ENCODE data around the gene WWC2.
"Not testable (repeated sequence)": the region's sequence is repeated elsewhere in the genome, so short reads cannot be mapped to it uniquely, and the experiment has no call there.

WWC2 gene

DNA sequence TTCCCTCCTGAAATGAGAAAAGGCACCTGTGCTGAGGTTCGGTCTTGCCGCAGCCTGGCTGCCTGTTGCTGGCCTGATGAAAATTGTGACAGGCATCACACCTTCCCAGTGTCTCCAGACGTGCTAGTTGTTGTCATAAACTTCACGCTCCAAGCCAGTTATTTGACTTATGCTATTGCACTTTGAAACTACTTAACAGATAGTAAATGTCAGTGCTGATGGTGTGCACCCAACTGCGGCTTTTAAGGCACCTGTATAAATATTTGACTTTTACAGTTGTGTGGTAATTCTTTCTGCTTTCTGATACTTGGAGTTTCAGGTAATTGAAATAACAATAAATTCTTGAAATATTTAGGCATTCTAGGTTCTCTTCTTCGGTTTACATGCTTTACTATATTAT lies 1.8 kb downstream of the WWC2 start:
- no peak for DNase-seq (ENCODE audit: low spot score)

DNA sequence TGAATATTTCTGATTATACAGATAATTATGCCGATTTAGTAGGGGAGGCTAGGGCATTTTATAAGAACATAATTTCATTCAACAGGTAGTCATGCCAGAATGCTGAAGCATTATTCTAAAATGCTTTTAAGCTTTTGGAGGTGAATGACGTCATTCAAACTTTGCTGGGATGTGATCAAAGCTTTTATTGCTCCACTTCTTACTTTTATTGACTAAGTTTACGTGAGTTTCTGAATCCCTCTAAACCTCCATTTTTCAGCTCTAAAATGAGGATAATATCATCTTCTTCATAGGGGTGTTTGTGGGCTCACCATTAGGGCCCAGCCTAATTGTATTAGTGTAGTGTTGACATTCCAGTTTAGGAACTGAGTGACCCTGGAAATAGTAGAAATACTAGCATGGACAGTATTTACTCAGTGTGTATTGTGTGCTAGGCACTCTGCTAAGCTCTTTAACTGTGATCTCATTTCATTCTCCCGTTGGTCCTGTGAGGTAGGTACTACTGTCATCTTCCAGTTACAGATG lies 3.0 kb downstream of the WWC2 start:
- no peak for DNase-seq (ENCODE audit: low spot score)

GRCh38 chr4:183105092-183105491 lies 6.0 kb downstream of the WWC2 start:
- no peak for DNase-seq (ENCODE audit: low spot score)

- DNase-seq (ENCODE audit: low spot score), result no peak
Measured at GRCh38 chr4:183106839-183107238, 7.8 kb downstream of the WWC2 start.

DNA sequence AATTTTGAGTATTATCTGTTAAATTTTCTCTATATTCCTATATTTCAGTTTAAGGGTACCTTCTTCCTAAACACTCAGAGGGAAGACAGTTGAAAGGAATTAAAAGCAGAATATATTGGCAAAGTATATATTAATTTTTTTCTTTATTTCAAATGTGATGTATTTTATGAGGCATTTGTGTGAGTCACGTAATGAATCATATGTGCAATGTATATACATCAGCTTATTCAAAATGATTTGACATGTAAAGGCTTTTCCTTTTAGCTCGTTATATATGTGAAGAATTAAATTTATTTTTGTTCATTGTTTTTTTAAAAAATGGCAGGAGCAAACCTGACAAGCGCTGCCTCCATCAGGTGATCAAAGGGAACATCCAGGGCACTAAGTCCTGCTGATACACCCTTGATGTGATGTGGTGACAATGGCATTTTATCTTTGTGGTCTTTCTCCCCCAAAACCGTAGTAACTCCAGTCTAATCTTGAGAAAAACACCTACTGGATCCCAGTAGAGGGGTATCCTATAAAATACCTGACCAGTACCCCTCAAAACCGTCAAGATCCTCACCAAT lies 8.9 kb downstream of the WWC2 start:
- no peak for DNase-seq (ENCODE audit: low spot score)

DNA sequence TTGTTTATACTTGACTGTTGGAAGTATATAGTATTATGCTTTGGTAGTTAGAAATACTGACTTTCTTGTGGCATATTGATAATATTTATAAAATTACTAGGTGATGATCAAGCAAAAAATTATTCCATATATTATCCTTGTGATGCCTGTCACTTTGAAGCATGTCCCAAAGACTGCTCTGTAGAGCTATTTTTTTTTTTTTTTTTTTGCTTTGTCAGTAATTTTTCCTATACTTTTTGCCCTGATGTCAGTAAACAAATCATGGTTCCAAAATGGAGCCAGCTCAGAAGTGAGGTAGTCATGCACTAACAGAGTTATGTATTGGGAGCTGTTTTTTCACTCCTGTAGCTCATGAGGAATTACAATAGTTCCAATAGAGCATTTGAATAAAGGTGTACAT lies 11.2 kb downstream of the WWC2 start:
- DNase-seq (ENCODE audit: low spot score), result no peak

GRCh38 chr4:183111452-183111885 lies 12.4 kb downstream of the WWC2 start:
- no peak for DNase-seq (ENCODE audit: low spot score)

GRCh38 chr4:183118141-183118540 lies 19.1 kb downstream of the WWC2 start:
- no peak for DNase-seq (ENCODE audit: low spot score)

DNA sequence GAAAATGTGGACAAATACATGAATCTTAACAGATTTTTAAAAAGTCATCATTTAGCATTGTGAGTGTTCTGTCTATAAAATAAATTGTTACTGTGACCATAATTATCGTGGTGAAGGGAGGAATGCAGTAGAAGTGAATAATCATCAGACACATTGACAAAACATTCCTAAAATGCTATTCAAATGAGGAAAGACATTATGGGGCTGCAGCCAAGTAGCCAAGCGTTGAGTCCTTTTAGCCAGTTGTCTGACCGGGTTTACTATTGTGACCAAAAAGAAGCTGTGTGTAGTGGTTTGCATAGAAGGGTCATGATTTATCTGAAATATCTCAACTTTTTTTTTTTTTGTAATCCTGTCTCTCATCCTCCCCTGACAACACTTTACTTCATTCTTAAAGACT lies 19.5 kb downstream of the WWC2 start:
- no peak for DNase-seq (ENCODE audit: low spot score)

GRCh38 chr4:183121660-183122059 lies 22.6 kb downstream of the WWC2 start:
- not testable (repeated sequence) for DNase-seq (ENCODE audit: low spot score)

GRCh38 chr4:183124228-183124627 lies 25.2 kb downstream of the WWC2 start:
- DNase-seq (ENCODE audit: low spot score), result no peak

GRCh38 chr4:183124865-183125264 lies 25.8 kb downstream of the WWC2 start:
- DNase-seq (ENCODE audit: low spot score), result no peak

DNA sequence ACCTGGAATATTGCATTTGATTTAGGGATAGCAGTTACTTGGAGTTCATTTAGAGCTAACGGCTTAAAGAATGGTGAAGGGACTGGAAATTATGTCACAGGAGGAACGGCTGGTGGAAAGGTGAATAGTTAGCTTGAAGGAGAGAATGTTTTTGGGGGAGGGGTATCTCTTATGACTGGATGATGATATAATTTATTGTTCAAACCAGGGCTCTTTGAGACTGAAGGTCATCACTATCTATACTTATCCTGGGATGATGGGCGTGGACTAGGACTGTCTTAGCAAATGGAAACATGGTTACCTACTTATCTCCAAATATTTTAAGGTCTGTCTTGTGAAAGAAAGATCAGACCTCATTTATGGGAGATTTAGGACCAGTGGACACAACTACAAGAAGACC lies 30.1 kb downstream of the WWC2 start:
- DNase-seq (ENCODE audit: low spot score), result no peak

DNA sequence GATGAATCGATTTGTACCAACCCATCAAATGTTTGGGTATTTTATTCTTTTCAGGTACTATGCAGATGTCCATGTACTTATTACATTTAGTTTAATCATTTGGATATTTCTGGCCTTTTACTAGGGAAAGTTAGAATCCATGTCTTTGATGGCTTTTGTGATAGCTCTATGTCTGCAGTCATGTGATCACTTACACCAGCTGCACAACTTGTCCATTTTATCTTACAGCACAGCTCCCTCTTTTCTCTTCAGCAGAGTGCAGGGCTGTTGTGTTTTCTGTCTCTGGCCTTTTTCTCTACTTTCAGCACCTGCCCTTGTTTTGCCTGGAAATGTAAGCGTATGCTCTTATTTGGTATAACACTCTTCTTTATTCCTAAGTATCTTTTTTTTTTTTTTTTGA lies 30.6 kb downstream of the WWC2 start:
- no peak for DNase-seq (ENCODE audit: low spot score)

DNA sequence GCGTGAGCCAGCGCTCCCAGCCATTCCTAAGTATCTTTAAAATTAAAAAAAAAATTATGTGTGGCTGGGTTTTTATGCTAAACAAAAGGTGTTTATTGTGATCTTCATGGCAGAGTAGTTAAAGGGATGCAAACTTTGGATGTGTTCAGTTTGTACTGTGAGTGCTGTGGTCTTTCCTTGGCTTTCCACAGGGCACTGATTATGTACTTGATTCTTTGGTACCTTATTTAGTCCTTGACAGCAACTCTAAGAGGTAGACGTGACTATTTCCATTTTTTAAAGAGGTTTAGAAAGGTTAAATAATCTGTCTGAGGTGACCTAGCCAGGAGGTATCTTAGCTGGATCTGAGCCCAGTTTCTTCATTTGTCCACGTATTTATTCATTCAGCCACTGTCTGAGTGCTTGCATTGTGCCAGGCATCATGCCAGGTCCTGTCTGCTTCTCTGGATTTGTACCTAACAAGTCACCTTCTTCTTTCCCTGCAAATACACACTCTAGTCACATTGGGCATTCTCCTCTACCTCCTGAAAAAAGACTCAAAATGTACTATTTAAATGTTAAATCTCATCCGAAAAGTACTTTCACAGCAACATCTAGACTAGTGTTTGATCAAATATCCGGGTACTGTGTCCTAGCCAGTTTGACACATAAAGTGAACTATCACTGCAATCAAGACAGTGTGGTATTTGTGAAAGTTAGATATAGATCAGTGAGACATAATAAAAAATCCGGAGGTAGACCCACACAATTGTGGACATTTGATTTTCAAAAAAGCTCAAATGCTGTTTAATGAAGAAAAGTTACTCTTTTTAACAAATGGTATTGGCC lies 31.5 kb downstream of the WWC2 start:
- DNase-seq (ENCODE audit: low spot score), result no peak

- no peak for DNase-seq (ENCODE audit: low spot score)
Measured at GRCh38 chr4:183132081-183132480, 33.0 kb downstream of the WWC2 start.

GRCh38 chr4:183132865-183133264 lies 33.8 kb downstream of the WWC2 start:
- DNase-seq (ENCODE audit: low spot score), result no peak

- DNase-seq (ENCODE audit: low spot score), result no peak
Measured at GRCh38 chr4:183136855-183137254, 37.8 kb downstream of the WWC2 start.

- DNase-seq (ENCODE audit: low spot score), result no peak
Measured at GRCh38 chr4:183139058-183139750, 40.1 kb downstream of the WWC2 start.

DNA sequence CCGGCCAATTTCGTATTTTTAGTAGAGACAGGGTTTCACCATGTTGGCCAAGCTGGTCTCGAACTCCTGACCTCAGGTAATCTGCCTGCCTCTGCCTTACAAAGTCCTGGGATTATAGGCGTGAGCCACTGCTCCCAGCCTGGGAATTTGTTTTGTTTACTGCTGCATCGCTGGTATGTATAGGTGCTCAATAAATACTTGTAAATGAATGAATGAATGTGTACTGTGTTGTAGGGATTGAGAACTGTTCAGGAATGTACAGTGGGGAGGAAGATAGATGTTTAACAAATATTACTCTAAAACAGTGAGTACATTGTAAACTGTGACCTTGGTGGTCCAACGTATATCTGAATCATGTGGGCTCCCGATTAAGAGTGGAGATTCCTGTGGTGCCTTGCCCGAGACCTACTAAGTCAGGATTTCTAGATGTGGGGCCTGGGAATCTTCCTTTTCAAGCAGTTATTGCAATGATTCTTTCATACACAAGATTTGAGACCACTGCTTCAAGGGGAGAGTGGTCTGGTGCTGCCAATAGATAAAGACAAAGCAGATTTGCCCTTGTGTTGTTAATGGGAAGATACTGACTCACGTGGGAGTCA lies 41.0 kb downstream of the WWC2 start:
- DNase-seq (ENCODE audit: low spot score), result no peak

DNA sequence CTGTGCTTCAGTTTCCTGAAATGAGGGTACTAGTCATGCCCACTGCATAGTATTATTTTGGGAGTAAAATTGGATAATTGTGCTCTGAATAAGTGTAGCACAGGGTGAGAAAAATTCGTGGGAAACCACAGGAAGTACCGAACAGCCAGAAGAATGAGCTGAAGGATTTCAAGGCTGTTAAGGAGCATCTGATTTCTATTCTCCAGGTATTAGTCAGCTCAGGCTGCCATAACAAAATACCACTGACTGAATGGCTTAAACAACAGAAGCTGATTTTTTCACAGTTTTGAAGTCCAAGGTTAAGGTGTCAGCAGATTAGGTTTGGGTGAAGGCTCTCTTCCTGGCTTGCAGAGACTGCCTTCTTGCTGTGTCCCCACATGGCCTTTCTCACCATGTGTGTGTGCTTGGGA lies 41.9 kb downstream of the WWC2 start:
- DNase-seq (ENCODE audit: low spot score), result no peak

- DNase-seq (ENCODE audit: low spot score), result no peak
Measured at GRCh38 chr4:183141997-183142396, 42.9 kb downstream of the WWC2 start.

All from activated CD4-positive, alpha-beta T cell treated with anti-CD3 and anti-CD28 coated beads, Interleukin-2, Interleukin-4, amounts not matched to agents 100 ng/mL and 50 ng/mL, durations not matched to agents 16 hours and 8 hours (primary cell).